Stimulated activated CD4-positive, alpha-beta T cell treated with anti-CD3 and anti-CD28 coated beads, Interleukin-15, amount 100 ng/mL, for 48 hours (primary cell): Measurements from ENCODE around the gene EPHB3.
"Not testable (repeated sequence)": the region's sequence is repeated elsewhere in the genome, so short reads cannot be mapped to it uniquely, and the experiment has no call there.

Experiments
- DNase-seq, 2 donors: peaks; one replicate each; pipeline ENCODE4 v3.0.0-alpha.2; 2020; ENCODE audit warnings: low read depth in 2 of 2

EPHB3 gene

GRCh38 chr3:184620475-184621119 is 59.0 kb downstream of the EPHB3 start:
- DNase-seq, result no peak

DNA sequence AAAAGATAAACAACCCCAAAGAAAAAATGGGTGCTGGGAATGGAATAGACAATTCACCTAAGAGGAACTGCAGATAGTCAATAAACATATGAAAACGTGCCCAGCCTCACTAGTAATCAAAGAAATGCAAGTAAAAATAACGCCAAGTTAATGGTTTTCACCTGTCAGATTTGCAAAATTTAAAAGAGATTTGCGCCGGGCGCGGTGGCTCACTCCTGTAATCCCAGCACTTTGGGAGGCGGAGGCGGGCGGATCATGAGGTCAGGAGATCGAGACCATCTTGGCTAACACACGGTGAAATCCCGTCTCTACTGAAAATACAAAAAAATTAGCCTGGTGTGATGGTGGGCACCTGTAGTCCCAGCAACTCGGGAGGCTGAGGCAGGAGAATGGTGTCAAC is 60.6 kb downstream of the EPHB3 start:
- not testable (repeated sequence) for DNase-seq

DNA sequence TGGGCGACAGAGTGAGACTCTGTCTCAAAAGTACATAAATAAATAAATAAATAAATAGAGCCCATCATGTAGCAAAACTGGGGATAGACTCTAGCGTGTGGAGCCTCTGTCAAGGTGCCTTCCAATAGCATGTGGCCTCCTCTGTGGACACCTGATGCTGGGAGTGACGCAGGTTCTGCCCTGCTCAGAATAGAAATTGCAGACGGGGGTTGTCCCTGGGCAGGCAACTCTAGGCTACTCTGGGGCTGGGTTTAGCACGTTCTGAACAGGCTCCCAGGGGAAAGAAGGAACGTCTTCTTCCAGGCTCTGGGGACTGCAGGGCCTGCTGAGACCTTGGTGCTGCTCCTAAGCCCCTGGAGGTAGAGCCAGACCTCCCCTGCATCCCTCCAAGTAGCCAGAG is 65.3 kb downstream of the EPHB3 start:
- no peak for DNase-seq

DNA sequence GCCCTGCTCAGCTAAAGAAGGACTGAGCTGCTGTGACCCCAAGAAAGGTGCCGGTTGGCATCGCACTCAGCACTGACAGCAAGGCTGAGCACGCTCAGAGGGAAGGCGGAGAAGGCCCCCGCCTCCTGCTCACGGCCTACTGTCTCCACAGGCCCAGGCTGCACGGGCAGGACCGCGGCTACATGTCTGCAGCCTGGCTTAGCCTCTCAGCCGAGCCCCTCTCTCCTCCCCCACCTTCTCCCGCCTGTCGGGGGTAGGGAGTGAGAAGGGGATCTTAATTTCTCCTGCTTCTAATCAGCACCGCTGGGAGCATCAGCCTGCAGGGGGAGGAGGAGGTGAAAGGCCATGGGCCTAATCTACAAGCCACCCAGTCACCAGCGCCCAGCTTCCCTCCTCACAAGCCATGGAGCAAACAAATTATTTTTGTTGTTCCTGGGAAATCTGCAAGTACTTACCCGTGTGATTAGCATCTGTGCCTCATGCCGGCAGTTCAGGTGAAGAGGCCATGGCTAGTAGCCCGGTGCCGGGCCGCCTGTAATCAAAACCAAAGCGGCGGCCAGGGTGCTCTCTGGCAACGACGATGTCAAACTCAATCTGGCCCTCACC is 68.1 kb downstream of the EPHB3 start:
- DNase-seq, result no peak

DNA sequence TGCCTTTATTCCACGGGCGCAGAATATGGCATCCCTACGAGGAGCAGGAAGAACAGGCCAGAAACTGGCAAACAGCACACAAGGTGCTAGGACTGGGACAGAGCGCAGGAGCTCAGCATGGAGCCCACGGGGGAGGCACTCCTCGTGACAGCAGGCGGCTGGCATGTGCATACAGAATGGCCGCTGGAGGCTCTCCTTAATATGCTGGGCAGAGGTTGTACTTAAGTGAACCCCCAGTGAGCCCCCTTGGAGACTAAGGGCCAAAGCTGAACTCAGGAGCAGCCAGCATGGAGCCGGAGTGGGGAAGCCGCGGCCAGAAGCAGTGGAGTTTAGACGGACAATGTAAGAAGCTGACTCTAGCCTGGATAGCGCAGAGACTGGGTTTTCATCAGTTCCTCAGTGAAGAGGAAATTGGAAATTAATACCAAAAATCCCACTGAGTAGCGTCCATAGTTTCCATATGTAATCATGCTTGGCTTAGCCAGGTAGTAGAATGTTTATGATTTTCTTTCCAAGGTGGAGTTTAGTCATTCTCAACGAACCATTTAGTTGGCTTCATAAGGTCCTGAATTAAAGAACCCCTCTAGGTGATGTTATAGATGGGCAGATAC is 69.4 kb downstream of the EPHB3 start:
- DNase-seq, result no peak

DNA sequence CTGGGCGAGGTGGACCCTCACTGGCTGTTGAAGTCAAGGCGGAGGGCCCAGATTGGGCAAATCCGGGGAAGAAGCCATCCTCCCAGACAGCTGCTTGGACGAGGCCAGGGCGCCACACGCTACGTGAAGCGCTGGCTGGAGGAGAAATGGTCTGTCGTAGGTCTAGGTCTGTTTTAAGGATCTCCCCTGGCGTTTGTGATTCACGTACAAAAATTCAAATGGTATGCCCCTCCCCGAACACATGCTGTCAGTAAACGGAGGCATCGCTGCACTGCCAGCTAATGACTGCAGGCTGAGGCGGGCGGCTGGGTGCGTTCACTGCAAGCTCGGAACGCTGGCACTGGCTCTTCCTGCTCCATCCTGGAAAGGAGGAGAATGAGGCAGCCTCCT is 69.9 kb downstream of the EPHB3 start:
- no peak for DNase-seq
